GM18520 (cell line): ENCODE data around the gene BRD1.
"Not testable (repeated sequence)": the region's sequence is repeated elsewhere in the genome, so short reads cannot be mapped to it uniquely, and the experiment has no call there.

ENCODE experiments used
- ATAC-seq: cut with Tn5 transposase; IDR thresholded peaks from one replicate; pipeline ENCODE4 v1.9.1; 2021; ENCODE audit not compliant: unreplicated experiment

Gene BRD1

DNA sequence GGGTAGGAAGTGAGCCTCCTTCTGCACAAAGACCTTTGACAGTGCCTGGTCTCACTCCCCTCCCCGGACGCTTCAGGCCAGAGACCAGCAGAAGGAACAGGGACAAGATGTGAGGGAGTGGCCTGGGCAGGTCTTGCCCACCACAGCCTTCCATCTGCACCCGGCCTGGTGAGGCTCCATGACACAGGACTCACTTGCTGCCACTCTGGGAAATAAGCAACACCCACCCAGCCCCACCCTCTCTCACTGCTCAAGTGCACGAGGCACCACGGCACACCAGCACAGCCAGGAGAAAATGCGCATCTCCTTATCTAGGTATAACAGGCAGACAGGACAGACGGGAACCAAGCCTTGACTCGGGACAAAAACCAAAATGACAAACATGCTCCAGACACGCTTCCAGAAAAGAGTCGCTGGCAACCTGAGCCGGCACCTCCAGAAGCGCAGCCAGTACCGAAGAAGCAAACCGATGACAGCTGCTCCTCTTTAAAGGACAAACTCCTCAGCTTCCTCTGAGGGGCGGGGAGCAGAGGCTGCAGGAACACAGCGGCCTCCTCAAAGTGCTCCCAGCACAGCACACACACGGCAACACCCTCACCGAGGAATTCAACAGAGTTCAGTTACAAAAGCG lies 41.7 kb downstream of the BRD1 start:
- no peak for ATAC-seq

DNA sequence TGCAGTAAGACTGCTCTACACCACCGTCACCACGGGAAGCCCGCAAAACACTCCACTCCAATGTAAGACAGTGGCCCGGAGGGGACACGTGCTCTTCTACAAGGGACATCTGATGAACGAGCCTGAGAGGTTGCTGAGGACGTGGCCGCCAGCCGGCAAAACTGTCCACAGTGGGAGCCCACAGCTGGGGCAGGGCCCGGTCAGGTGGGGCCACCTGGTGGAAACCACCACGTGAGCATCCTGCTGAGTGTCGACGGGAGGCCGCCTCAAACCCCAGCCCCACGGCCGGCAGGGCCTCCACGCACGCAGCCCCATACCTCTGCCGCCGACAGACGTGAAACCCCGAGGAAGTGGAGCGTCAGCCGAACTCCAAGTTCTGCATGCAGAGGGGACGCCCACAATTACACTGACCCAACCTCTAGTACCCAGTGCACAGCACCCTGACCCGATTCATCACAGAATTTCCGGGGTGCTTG lies 42.6 kb downstream of the BRD1 start:
- ATAC-seq = no peak

DNA sequence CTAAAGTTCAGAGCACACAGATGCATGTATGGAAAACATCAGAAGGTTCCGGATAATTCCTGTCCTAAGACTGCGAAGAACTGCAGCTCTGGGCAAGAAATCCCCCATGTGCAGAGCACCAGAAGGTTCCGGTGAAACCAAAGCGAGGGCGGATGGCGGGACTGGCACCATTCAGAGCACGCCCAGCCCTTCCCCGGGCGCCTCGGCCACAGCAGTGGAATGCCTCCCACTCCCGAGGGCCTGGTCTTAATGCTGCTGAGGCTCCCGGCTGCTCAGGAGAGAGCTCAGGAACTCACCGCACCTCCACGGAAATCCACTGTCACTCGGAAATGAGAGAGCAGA lies 43.1 kb downstream of the BRD1 start:
- no peak for ATAC-seq

DNA sequence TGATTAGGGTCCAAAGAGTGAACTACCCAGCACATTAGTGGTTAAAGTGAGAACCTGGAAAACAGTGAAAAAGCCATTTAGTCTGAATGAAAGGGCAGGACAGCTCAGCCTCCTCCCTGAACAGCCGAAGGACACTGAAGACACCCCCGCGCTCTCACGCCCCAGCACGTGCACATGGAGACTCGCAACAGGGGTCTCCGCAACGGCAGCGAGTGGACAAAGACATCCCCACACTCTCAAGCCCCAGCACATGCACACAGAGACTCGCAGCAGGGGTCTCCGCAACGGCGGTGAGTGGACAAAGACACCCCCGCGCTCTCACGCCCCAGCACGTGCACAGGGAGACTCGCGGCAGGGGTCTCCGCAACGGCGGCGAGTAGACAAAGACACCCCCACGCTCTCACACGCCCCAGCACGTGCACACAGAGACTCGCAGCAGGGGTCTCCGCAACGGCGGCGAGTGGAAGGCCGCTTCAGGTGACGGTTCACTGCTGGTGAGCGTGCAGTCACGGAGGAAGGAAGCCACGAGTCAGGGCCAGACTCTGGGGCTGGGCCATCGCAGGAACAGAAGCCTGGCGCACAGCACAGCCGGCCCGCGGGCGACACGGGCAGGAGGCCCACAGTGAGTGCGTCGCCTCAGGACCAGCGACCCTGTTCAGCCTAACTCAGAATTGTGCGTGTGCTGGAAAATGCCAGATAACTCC lies 43.6 kb downstream of the BRD1 start:
- no peak for ATAC-seq

- no peak for ATAC-seq
Measured at GRCh38 chr22:49783036-49783746, 44.5 kb downstream of the BRD1 start.

DNA sequence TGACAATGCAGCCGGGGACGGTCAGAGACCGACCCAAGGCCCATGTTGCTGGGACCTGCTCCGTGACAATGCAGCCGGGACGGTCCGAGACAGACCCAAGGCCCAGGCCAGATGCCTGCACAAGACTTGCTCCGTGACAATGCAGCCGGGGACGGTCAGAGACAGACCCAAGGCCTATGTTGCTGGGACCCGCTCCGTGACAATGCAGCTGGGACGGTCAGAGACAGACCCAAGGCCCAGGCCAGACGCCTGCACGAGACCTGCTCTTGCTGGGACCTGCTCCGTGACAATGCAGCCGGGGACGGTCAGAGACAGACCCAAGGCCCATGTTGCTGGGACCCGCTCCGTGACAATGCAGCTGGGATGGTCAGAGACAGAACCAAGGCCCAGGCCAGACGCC lies 45.8 kb downstream of the BRD1 start:
- ATAC-seq = not testable (repeated sequence)

- ATAC-seq = no peak
Measured at GRCh38 chr22:49781289-49781782, 46.3 kb downstream of the BRD1 start.

- ATAC-seq = no peak
Measured at GRCh38 chr22:49780698-49781288, 46.9 kb downstream of the BRD1 start.

GRCh38 chr22:49779853-49780697 lies 47.6 kb downstream of the BRD1 start:
- no peak for ATAC-seq

DNA sequence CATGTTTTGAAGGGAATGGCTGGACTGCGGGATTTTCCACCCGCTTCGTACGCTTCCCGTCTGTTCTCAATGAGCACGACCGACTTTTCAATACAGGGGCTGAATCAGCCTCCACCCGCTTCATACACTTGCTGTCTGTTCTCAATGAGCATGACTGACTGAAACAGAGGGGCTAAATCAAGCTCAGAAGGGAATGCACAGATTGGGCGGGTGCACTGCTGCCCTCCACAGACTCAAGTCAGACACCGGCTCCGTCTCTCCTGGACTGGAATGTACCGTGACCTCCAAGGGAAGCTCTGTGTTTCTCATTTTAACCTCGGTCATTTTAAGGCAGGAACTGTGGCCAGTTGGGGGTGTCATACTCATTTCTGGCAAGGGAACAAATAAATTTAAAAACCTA lies 48.5 kb downstream of the BRD1 start:
- no peak for ATAC-seq

- no peak for ATAC-seq
Measured at GRCh38 chr22:49777569-49778249, 50.0 kb downstream of the BRD1 start.

GRCh38 chr22:49776891-49777290 lies 50.8 kb downstream of the BRD1 start:
- ATAC-seq = no peak

DNA sequence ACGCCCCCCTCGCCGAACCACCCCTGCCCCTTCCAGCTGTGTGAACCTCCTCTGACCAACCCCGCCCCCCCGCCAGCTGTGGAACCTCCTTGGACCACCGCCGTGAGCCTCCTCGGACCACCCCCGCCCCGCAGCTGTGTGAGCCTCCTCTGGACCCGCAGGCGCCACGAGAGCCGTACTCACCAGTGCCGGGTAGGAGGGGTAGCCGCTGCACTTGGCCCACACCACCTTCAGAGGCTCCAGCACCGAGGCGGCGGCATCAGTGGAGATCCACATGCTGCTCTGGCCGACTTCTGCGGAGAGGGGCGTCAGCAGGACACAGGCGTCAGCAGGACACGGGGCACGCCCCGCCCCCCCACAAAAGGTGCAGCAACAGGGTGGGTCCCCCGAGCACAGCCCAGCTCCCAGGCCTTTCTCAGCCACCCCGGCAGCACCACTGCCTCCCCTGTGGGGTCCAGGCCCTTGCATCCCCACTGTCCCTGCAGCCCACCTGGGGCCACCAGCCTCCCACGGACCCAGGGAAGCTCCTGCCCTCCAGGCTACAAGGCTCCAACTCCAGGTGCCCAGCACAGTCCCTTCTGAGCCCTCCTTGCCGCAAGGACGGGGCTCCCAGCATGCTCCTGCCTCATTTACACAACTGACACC lies 51.7 kb downstream of the BRD1 start:
- ATAC-seq = no peak

DNA sequence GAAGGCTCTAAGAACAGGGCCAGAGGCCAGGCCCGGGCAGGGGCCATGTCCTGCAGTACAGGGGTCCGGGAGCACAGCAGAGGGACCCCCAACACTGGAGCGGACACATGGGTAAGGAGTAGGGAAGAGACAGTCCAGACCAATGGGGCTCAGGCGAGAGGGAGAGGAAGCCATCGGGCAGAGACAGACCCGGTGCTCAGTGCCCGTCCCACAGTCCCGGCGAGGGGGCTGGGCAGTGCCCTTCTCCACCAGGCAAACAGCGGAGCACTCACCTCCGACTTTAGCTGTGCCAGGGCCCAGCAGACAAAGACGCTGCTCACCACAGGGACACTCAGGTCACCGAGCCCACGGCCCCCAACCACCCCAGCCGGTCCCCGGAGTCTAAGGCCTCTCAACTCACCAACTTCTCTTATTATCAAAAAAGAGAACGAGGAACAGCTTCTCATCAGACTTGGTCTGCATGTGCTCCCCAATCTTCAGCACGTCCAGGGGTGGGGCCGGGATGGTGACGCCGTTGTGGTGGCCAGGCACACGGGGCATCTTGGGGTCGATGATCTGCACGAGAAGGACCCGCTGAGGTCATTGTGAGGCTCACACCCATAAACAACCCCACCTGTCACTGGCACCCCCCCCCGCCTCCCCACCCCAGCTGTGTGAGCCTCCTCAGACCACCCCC lies 52.3 kb downstream of the BRD1 start:
- ATAC-seq = no peak

DNA sequence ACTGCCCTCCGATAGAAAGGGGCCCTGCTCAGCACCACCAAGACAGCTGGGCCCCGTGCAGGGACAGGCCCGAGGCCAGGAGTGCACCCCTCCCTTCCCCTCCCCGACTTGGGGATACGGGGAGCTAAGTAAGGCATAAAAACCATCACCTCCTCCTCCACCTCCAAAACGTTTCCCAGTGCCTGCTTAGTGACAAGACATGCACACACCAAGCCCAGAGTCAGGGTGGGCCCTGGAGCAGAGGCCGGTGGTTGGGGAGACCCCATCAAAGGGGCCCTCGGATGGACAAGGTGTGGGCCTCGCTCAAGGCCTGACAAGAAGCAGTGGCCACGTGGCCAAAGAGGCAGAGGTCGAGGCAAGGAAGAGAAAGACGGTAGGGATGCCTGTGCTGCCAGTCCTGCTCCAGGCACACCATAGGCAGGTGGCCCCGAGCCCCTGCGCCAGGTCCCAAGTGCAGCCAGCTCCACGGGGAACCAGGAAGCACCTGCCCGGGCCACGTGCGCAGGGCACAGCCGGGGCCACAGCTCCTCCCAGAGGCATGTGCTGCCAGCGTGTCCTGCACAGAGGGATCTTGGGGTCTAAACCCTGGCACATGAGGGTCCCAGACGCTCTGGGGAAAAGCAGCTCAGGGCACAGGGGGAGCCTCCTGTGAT lies 53.0 kb downstream of the BRD1 start:
- ATAC-seq = no peak

DNA sequence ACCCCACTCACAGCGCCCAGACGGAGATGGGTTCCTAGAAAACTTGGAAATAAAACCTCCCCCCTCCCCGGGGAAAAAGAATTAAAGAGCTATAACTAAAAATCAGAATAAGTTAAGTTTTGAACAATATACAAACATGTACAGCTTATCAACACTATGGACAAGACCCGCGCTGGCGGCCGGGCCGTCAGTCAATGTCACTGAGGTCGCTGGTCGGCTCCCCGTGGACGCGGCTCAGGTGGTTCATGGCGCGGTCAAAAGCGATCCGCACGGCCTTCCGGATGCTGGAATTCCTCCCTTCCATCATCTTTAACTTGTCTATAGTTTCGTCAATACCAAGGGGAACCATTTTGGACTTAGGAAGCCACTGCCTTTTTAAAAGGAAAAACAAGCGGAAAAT lies 53.6 kb downstream of the BRD1 start:
- no peak for ATAC-seq

- no peak for ATAC-seq
Measured at GRCh38 chr22:49773531-49773930, 54.1 kb downstream of the BRD1 start.

DNA sequence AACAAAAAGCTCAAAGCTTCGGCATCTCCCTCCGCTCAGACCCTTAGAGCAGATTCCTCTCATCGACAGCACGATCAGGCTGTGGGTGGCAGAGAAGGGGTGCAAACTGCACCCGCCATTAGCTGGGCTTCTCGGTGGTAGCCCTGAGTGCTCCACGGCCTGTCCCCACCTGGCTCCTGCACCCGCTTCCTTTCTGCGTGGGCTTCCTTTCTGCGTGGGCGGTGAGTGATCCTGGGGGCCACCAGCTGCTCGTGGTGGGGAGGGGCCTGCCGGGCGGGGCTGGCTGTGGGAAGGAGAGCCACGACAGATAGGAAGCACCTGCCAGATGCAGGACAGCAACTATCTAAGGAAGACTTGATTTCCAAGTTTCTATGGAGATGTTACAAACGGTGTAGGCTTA lies 55.0 kb downstream of the BRD1 start:
- ATAC-seq = no peak
